Measurements from ENCODE around the gene IFT57.

GRCh38 chr3:108202834-108203233, 19.4 kb downstream of the IFT57 start:
- TF ChIP-seq CTCF (IDR thresholded peaks at IDR 0.05; ENCODE audit: insufficient read depth, low read length) (no peak), POLR2AphosphoS5 (IDR thresholded peaks at IDR 0.05; ENCODE audit: low read depth) (no peak)

Data from HL-60 (cell line).